Heart left ventricle (tissue), 13 donors: ENCODE data around the gene TRMT6.

ENCODE experiments used
- POLR2A ChIP-seq, 2 donors: fragments of 450-650 bp; IDR thresholded peaks; one replicate each; pipeline ENCODE4 v1.6.1; 2017; ENCODE audit warnings: antibody characterized with exemption in 2 of 2, mild to moderate bottlenecking in 2 of 2, moderate library complexity in 2 of 2
- TF ChIP-seq, protein P1 (sequence below), 12 donors: fragments of 200-600 bp; sonication (generic) in 4 of 12; IDR thresholded peaks; one replicate each; pipeline versions ENCODE4 v1.5.0 to v1.8.0; 2018 to 2022; ENCODE audit warnings: antibody characterized with exemption in 12 of 12, mild to moderate bottlenecking in 5 of 12
- donor health status: ischemic (EF 13 %, LVEDD 7.1; RV severe dilation, severe dysfunction).
- donor health status: DM: no; HTN: yes; CAD: no.
- donor health status: DM: no; HTN: no; CAD: no.
- donor health status: ischemic (EF 25% LVEDD 6.9; RV normal size, moderate dysfunction).
- donor health status: ischemic (EF 25% LVEDD 5.7; RV mildly dilated, moderate dysfunction).
- donor health status: ischemic (EF 35%, LVEDD 5.7; RV mildly dilated, moderate dysfunction).
- donor health status: nonischemic (EF 11% LVEDD 7.7; RV severe dilation, severe dysfunction).
- donor health status: DM: yes; HTN: yes; CAD: no.
- donor health status: PGD.
- donor health status: ischemic (EF 29% LVEDD 5.4; RV normal size, mild dysfunction).
- donor health status: nonischemic (EF 23%, LVEDD 6.1; RV moderate dilation, normal function).

DNA sequence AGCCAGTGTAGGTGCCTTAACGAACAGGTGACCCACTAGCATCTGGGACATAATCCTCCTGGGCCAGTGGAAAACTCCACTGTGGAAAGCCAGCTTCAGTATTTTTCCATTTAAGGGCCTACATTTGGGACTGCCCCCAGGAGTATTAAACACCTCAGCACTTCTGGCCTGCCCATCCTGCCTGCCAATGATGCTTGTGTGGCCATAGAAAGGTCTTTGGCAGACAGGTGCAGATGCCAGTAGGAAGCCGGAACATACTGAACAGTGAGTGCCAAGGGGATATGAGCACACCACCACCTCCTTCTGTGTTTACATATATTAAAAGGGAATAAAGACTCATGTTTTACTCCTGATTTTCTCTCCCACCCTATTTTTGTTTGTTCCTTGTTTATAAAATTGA, 20.0 kb upstream of the TRMT6 start:
- TF ChIP-seq, protein P1, sequence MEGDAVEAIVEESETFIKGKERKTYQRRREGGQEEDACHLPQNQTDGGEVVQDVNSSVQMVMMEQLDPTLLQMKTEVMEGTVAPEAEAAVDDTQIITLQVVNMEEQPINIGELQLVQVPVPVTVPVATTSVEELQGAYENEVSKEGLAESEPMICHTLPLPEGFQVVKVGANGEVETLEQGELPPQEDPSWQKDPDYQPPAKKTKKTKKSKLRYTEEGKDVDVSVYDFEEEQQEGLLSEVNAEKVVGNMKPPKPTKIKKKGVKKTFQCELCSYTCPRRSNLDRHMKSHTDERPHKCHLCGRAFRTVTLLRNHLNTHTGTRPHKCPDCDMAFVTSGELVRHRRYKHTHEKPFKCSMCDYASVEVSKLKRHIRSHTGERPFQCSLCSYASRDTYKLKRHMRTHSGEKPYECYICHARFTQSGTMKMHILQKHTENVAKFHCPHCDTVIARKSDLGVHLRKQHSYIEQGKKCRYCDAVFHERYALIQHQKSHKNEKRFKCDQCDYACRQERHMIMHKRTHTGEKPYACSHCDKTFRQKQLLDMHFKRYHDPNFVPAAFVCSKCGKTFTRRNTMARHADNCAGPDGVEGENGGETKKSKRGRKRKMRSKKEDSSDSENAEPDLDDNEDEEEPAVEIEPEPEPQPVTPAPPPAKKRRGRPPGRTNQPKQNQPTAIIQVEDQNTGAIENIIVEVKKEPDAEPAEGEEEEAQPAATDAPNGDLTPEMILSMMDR (IDR thresholded peaks at IDR 0.05): no peak
- no peak for TF ChIP-seq POLR2A (IDR thresholded peaks at IDR 0.05)
